ENCODE measurements around the gene KCNB1.

The KCNB1 gene

DNA sequence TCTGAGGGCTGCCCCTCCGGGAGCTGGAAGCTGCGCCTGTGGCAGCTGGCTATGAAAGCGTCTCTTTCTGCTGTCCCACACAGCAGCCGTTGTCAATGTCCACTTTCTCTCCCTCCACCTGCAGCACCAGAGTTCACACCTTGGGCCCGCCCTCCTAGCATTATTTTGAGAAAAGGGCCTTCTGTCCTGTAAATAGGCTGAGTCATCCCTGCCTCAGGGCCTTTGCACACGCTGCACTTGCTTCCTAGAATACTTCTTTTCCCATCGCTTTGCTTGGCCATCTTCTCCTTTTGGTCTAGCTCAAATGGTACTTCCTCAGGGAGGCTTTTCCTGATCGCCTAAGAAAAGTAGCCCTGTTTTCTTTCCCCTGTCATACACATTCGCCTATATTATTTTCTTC lies 135.3 kb downstream of the KCNB1 start:
- DNase-seq, result no peak

- DNase-seq, result no peak
These were observed 135.8 kb downstream of the KCNB1 start for GRCh38 chr20:49346682-49347081.

GRCh38 chr20:49345524-49345923 lies 136.9 kb downstream of the KCNB1 start:
- DNase-seq, result no peak

- no peak for DNase-seq
These were observed 137.5 kb downstream of the KCNB1 start for GRCh38 chr20:49344975-49345374.

- DNase-seq, result no peak
These were observed 138.3 kb downstream of the KCNB1 start for GRCh38 chr20:49344140-49344539.

GRCh38 chr20:49343246-49343645 lies 139.2 kb downstream of the KCNB1 start:
- DNase-seq, result no peak

DNA sequence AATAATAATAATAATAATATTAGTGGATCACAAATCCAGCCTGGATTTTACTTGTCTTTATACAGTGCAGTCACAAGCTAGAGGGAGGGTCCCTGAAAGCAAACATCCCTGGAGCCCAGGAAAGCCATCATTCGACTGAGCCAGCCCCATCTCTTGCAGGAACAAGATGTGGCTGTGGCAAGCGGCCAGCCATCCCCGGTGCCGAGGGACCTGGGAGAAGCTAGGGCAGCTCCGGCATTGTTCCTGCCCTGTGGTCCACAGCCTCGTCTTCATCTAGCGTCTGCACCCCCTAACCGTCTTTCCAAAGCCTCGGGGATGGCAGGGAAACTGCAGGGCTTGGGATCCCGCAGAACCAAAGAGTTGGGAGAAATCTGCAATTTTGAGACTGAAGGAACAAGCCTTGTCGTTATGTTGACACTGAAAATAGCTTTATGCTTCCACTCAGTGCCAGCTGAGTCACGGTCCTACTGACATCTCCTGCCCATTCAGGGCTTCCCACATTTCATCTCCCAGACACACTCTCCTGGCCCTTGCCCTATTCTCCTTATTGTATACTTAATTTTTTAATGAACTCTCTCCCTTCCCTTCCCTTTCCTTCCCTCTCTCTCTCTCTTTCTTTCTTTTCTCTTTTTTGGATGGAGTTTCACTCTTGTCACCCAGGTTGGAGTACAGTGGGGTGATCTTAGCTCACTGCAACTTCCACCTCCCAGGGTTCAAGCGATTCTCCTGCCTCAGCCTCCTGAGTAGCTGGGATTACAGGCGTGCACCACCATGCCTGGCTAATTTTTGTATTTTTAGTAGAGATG lies 142.1 kb downstream of the KCNB1 start:
- no peak for DNase-seq

DNA sequence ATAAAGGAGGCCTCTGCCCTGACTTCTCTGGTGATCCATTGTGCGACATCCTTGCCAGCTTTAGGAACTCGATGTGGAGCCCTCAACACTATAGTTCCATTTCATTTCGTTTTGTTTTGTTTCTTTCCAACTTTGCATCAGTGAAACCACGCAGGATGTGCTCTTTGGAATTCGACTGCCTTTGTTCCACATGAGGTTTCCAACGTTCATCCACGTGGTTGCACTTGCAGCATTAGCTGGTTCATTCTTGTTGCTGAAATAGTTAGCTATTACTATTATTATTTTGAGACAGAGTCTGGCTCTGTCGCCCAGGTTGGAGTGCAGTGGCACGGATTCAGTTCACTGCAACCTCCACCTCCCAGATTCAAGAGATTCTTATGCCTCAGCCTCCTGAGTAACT lies 143.3 kb downstream of the KCNB1 start:
- no peak for DNase-seq

GRCh38 chr20:49338061-49338460 lies 144.4 kb downstream of the KCNB1 start:
- no peak for DNase-seq

DNA sequence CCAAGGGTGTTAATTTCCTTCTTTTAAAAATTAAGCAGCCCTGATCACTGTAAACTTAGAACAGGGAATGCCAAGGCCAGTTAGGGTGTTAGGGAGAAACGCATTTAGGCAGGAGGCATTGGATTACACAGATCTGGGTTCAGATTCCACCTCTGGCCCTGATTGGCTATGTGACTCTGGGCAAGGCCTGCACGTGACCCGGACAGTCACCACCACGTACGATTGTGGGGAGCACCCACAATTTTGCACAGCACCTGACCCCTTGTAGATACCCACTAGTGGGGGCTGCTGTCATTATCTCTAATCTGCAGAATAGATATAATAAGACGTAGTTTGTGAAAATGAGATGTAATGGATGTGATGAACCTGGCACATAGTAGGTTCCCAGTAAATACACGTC lies 145.1 kb downstream of the KCNB1 start:
- no peak for DNase-seq

GRCh38 chr20:49336786-49337185 lies 145.7 kb downstream of the KCNB1 start:
- DNase-seq, result no peak

DNA sequence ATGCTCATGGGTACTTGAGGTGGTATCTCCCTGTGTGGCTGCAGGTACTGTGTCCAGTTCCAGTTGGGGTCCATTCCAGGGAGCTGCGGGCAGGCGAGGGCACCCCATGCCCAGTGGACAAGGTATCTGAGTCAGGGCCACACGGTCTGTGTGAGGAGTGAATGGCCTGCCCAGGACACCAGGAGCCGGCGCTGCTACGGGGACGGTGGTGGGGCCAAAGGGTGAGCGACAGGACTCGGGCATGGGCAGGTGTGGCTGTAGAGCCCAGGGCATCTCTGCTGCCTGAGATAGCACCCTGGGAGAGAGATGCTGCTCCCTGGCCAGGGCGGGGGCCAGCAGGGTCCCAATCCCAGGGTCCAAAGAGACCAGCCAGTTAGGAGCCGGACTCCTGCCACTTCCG lies 147.0 kb downstream of the KCNB1 start:
- DNase-seq, result no peak

- no peak for DNase-seq
These were observed 151.5 kb downstream of the KCNB1 start for GRCh38 chr20:49330701-49331615.

DNA sequence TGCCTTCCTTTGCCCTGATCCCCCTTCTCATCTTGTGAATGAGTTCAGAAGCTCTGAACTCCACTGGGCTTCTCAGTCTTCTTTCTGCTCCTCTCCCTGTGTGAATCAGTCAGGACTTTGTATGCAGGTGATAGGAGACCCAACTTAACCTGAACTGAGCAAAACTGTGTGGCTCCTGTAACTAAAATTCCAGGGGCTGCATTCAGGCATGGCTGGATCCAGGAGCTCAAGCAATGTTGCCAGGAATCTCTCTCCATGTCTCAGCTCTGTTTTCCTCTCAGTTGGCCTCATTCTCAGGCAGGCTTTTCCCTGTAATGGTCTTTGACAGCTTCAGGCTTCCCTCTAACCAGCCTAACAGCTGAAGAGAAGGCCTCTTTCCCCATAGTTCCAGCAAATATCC lies 153.7 kb downstream of the KCNB1 start:
- DNase-seq, result no peak

GRCh38 chr20:49326026-49326425 lies 156.4 kb downstream of the KCNB1 start:
- no peak for DNase-seq

GRCh38 chr20:49324306-49324705 lies 158.2 kb downstream of the KCNB1 start:
- DNase-seq, result no peak

DNA sequence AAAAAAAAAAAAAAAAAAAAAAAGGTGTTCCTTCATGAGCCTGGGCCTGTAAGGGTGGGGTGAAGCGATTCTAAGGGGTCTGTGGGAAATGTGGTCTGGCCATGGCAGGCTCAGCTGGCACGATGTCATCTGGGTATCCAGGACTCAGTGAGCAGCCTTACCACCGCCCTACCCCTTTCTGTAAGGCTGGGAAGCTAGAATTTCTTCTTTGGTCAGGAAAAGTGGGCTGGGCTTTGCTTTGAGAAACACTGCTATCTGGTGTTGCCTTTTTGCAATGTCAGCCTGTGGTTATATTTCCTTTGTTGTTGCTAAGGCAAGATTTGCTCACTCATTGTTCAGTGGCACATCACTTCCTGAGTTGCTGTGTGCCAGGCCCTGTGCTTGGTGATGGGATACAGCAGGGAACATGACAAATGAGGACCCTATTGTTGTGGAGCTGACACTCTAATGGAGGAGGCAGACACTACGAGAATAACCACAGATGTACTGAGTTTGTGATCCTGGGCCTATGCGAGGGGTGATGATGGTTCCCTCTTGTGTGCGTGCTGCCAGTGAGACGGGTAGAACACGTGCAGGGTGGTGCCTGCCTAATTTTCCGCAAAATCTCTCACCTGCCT lies 158.7 kb downstream of the KCNB1 start:
- peak; percentile 45 to 60 for DNase-seq

GRCh38 chr20:49320460-49320859 lies 162.0 kb downstream of the KCNB1 start:
- no peak for DNase-seq

DNA sequence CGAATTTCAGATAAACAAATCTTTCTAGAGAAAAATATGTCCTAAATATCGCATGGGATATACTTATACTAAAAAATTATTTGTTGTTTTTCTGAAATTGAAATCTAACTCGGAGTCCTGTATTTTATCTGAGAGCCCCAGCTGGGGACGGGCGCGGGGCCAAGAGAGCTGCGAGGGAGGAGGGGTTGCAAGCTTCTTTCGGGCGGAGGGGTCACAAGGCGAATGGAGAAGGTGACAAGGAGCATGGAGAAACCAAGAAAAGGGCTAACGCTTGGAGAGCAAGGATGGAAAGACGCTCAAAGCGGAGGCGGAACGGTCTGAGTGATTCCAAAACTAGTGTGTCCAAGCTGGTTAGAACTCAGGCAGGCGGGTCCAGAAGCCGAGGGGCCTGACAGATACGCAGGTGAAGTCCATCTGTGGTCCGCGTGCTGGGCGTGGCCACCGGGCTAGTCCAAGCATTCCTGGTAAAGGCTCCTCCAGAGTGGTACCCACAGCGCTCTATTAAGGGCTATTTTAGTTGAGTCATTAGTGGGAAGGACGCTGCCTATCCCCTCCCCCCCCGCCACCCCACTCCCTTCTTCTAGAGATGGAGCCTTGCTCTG lies 163.2 kb downstream of the KCNB1 start:
- DNase-seq, result no peak

DNA sequence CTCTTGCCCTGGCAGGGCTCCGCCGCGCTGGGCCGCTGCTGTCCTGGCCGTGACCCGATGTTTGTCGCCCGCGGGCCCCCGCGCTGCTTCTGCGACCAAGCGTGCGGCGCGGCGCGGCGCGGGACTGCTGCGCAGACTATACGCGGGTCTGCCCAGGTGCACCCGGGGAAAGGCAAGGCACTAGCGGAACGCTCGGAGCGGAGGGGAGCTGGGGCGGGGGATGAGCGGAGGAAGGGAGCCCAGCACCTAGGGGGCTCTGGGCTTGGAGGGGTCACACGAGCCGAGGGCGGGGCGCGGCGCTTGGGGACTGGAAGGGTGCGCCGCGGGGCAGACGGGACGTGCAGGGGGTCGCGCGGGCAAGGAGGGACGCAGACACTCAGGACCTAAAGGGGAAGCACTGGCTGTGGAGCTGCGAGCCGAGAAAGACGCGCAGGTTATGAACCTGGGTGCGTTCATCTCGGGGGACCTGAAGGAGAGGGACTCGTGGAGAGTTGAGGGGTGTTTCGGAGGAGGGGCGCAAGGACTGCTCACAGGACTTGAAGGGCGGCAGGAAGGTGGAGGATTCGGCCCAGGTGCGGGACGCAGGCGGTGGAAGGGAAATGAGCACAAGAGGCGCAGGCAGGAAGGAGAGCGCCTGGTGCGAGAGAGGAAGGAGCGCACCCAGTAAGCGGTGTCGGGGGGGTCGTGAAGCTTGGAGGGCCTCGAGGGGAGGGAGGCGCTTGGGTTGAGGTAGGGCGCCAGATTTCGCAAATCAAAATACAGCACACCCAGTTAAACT lies 163.8 kb downstream of the KCNB1 start:
- DNase-seq, result peak; percentile 4 to 21

- no peak for DNase-seq
These were observed 164.4 kb downstream of the KCNB1 start for GRCh38 chr20:49318091-49318429.

GRCh38 chr20:49316704-49317103 lies 165.8 kb downstream of the KCNB1 start:
- no peak for DNase-seq

- DNase-seq, result no peak
These were observed 166.9 kb downstream of the KCNB1 start for GRCh38 chr20:49315580-49315979.

All from CD4-positive, alpha-beta T cell treated with Interleukin-1 beta for 1 hour (primary cell).